Endothelial cell of hepatic sinusoid (primary cell): ENCODE measurements around the gene GRIA4.
"Not testable (repeated sequence)": the region's sequence is repeated elsewhere in the genome, so short reads cannot be mapped to it uniquely, and the experiment has no call there.

Experiments used
- in situ Hi-C: cut with HindIII; loops from 2 replicates; pipeline ENCODE4 v1.10.0; 2017; ENCODE audit warnings: low sequenced_read_pairs

Gene GRIA4

DNA sequence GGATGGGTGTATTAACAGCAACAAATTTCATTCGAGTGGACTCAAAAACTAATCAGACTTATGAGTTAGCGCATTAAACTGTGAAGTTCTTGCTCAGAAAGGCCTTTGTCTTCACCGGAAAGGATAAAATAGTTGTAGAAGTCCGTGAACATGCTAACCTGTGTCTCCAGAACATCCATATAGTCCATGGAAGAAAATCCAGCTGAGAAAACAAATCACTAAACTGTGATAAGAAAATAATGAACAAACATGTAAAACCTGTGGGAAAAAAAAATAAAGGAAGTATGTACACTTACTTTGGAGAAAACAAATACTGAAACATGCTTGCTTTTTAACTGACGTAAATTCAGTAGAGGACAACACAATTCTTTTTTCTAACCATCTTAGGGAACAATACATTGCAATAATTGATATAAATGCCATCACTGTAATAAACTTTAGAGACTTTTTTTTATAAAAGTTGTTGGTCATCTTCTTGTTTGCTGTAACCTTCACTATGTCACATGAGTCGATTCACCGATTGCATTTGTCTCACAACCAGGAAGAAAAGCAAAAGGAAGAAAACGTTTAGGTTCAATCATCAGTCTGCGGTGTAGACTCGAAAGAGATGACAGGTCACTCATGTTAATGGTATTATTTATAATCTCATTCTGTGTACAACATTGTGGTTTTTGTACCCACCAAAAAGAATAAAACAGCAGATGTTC lies 370.3 kb downstream of the GRIA4 start:
- in situ Hi-C loops, result loop anchor here (5.0 kb wide), 1 partner anchor 83 kb away; no protein-coding TSS in a partner anchor

DNA sequence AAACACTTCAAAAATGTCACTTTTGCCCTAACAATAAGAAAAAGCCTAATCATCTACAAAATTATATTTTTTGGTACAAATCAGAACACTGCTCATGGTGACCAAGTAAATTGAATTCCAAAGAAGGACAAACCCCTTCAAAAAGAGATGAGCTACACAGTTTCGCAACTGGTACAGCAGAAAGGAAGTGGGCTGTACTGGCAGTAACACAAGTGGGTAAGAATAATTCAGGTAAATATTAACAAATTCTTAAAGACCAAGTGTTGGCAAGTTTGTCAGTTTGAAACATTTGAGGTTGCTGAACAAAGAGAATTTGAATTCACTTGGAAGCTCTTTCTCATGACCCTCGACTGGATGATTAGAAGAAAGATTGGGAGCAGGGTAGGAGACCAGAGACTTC lies 376.7 kb downstream of the GRIA4 start:
- in situ Hi-C loops, result no loop called here

DNA sequence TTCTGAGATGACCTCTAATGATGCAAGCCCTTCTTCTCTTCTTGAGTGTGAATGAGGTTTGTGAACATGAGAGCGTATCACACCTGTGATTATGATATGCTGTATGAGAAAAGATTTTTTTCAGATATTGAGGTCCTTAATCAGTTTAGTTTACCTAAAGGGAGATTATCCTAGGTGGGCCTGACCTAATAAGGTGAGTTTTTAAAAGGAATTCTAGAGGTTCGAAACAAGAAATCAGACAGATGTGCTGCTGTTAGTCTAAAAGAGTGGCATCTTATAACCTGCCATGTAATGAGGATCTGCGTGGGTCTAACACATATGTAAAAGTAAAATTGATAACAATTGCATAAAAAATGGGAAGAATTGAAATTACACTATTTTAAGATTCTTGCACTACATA lies 378.3 kb downstream of the GRIA4 start:
- in situ Hi-C loops, result no loop called here

DNA sequence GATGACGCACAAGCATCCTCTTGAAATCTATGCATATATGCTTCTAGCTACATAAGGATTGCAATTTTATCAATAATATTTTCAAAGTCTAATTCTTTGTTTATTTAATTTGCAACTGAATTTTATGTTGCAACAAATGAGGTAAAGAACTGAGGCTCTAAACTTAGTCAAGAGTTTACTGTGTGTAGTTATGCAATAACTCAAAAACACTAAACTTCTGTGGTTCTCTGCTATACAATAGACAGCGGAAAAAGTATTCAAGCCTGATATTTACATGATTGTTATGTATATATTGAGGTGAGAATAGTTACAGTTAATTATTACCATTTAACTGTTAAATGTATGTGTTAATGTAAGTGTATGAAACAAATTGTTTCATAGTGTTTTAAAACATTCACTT lies 379.3 kb downstream of the GRIA4 start:
- in situ Hi-C loops, result no loop called here

DNA sequence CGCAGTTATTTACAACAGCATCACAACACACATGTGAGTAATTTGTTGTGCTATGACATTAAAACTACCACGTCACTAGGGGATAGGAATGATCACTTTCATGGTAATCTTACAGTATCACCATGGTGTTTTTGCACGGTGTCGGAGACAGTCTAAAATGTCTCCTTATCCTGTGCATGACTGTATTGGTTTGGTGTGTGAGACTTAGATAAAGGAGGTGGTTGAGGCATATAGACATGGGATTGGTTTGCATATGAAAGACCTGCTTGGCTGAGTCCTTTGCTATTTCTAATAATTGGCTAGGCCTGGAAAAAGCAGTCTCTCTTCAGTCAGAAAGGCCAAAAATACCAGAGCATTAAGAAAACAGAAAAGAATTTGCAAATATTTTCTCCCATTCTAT lies 382.0 kb downstream of the GRIA4 start:
- in situ Hi-C loops, result no loop called here

DNA sequence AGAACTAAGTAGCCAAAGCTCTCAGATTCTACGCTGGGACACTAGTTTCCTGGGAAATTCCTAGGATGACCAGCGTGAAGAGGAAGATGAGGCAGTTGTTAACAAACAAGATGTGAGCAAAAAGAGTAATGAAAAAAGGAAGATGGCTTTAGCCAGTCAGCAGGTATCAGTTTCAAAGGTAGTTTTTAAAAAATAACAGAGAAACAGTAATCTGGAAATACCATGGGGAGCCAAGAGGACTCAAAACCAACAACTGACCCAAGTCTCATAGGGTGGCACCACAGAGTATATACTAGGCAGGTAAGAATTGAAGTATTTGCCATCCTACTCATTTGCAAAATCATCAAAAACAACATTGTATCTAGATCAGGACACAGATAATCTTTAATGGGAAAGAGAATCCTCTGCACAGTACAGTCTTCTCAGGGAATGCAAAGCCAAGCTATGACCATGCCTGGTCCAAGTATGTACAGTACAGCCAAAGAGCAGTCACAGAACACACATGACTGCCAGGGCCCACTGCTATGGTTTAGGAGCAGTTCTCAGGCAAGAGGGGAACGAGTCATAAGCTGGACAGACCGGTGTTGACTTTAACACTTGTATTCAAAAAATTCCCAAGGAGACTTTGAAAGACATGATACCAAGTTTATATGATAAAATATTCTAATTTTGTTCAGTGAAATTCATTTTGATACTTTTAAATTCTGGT lies 391.6 kb downstream of the GRIA4 start:
- in situ Hi-C loops, result no loop called here

DNA sequence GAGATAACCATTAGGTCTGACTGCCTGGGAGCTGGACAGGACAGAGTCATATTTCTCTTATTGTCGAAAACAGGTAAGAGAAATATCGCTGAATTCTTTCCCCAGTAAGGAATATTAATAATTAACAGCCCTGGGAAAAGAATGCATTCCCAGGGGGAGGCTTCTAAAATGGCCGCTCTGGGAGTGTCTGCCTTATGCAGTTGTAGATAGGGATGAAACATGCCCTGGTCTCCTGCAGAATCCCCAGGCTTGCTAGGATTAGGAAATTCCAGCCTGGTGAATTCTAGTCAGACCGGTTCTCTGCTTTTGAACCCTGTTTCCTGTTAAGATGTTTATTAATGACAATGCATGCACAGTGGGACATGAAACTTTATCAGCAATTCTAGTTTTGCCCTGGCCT lies 393.2 kb downstream of the GRIA4 start:
- in situ Hi-C loops, result not testable (repeated sequence)

DNA sequence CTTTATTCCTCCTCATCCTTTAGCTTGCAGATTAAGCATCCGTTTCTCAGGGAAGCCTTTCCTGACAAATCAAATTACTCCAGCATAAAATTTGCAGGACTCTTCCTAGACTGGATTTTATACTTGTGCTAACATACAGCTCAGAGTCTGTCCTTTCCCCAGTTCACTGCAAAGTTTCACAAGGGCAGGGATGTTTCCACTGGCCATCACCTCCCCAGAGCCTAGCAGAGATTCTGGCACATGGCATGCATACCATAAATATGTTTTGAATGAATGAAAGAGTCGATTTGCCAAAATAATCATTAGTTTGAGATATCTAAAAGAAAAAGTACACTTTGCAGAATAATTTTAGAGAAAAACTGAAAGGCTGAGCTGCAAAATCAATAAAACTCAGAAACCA lies 401.6 kb downstream of the GRIA4 start:
- in situ Hi-C loops, result no loop called here

DNA sequence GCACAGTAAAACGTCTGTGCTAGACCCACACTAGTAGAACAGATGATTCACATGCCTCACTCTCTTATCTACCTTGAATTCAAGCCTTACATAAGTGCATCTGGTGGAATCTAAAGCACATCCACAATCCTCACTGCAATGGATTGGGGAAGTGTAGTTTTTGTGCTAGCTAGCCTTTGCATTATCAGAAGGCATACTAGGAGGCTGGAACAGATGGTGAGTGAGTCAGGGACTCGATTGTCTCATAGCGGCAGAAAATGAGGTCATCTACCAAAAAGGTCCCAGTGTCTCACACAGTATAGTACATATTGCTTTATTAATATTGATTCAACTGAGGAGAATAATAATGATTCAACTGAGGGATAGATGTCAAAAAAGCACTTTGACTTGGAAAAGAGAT lies 402.9 kb downstream of the GRIA4 start:
- in situ Hi-C loops, result no loop called here

DNA sequence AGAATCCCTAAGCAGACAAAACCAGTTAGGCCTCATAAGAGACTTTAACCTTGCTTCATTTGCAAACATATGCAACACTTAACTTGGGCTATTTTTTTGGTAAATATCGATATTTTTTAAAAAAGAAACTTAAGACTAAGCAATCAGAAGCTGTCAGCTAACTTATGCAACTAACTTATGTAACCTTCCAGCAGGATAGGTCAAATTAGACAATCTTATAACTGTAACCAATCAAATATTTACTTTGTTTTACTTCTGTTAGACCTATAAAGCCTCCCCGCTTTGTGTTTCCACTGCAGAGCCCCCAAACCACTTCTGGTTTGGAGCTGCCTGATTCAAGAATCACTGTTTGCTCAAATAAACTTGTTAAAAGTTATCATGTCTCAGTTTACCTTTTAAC lies 404.2 kb downstream of the GRIA4 start:
- in situ Hi-C loops, result no loop called here

DNA sequence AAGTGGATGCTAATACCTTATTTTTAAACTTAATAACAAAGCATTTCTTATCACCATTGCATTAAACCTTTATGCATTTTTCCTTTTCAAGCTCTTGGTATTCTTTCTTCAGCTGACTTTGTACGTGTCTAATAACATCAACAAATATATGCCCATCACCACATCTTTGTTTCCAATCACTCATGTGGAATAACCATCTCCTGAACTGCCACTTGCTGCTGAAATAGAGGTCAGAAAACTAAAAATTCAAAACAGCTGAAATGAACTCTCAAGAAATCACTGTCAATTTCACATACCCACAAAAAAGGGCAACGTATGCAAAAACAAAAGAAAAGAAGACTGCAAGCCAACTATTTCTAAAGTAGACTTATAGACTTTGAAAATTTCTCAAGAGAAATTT lies 404.7 kb downstream of the GRIA4 start:
- in situ Hi-C loops, result no loop called here

DNA sequence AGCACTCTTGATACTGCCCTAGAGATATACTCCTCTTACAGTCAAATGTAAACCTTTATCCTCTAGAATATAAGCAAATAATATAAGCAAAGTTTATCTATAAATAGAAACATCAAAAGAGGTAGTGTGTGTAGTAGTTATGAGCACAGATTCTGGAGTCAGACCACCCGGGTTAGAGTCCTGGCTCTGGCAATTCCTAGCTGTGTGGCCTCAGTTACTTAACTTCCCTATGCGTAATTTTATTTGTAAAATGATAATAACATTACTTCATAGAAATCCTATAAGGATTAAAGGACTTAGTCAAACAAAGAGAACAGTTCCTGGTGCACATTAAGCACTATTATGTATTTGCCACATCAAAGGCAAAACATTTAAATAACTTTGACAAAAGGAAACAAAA lies 405.2 kb downstream of the GRIA4 start:
- in situ Hi-C loops, result no loop called here

DNA sequence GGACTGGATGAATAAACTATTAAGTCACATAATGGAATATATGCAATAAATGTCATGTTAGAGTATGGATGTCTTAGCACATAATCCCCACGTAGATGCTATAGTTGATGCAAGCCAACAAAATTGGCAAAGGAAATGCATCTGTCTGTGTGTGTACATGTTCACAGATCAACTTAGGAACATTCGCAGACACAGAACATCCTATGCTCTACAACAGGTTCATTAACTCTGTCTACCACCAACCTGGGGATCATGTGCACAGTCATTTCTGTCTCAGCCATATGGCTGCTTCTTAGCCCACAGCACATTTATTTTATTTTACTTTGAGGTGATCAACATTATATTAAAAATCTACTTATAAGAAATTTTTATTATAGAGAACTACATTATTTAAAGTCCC lies 407.2 kb downstream of the GRIA4 start:
- in situ Hi-C loops, result no loop called here

DNA sequence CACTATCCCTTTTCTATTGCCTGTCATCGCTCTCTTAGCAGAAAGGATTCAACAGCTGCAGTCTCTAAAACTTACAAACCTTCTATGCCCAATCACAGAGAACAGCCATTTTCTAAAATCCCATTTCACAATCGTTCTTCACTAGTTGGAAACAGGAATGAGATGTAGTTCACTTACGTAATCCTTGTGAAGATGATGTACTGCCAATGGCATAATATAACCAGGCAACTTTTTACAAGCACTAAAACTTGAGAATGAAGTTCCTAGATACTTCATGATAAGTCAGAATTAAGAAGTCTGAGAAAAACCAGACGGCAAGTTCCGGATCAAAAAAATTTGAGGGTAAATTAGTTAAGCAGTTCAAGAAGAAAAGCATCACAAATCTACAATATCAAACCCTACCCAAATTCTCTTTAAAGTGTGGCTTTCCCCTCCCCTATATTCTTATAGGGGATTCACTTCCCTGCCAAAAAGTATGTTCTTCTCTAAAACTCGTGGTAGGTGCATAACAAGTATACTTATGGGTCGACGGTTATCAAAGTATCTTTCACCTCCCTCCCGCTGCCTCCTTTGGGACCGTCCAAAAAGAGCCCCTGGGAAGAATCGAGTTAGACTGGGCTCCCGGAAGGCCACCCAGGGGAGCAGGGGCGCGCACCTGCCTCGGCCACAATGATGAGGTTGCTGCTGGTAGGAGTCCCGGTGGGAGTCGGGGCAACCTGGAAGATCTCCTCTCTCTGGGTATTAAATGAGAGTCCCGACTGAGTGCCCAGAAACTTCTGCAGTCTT lies 411.5 kb downstream of the GRIA4 start:
- in situ Hi-C loops, result no loop called here

DNA sequence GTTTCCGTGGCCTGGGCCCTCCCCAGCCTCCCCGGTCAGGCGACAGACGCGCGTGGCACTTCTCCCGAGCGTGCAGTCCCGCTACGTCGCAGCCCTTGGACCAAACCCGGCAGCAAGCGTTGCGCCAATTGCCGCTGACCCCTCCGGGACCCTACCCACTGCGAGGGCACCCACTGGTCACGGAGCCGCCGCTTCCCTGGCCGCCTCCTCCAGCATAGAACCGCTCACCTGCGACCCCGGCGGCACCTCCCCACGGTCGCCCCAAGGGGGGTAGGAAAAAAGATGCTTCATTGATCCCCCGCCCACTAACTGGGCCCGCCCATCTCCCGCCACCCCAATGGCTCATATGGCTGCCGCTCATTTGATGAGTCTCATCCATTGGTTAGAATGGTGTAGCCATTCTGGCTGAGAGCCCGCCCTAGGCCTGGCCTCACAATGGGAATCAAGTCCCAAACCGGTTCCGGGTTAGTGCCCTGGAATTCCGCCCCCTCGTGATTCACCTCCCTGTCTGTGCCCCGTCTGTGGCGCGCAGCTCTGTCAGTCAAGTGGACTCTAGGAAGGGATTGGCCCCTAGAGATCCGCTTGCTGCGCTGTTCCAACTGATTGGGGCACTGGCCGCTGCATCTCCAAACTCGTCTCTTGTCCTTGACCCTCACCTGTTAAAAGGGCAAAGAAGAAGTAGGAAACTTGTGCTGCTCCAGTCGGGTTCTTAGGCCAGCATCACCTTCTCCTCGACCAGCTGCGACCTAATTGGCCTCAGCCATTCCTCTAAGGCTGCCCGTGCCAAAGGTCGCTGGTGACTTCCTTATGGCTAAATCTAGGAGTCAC lies 412.3 kb downstream of the GRIA4 start, which contains the start of gene MSANTD4:
TSS of gene MSANTD4 (minus strand) at position 274 of the 828 bp plus-strand sequence. CDS start 11,323 bp downstream, outside the sequence.
- in situ Hi-C loops, result no loop called here

DNA sequence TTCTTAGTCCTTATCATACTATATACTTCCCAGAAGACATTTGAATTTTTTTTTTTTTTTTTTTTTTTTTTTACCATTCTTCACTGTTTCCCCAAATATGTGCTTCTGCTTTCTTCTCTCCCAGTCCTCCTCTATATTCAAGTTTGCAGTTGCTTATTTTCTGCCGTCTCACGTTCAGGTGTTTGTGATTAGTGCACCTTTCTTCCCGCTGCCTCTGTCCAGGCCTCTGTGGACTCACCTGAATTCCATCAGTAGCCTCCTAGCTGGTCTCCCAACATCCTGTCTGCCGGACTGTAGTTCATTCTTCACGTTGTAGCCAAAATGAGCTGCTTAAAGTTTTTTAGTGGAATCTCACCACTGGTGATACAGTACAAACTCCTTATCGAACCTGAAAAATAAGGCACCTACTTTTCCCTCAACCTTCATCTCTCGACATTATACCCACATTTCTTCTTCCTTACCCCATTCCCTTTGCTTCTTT lies 413.0 kb downstream of the GRIA4 start:
- in situ Hi-C loops, result no loop called here

DNA sequence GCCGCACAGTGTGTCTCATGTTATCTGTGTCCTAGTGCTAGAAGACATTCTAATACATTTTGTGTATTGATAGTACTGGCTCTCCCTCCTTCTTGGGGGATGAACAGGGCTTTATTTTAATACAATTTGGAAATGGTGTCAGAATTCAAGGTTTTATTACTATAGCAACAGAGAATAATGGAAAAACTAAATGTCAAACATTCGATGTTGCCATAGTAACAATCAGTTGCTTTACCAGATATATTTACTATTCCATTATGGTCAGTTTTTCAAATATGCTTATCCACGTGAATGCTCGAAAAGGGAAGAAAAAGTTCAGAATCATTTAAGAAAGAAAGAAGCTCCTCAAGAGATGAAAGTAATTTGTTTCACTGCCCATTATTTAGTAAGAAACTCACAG lies 420.7 kb downstream of the GRIA4 start:
- in situ Hi-C loops, result no loop called here

DNA sequence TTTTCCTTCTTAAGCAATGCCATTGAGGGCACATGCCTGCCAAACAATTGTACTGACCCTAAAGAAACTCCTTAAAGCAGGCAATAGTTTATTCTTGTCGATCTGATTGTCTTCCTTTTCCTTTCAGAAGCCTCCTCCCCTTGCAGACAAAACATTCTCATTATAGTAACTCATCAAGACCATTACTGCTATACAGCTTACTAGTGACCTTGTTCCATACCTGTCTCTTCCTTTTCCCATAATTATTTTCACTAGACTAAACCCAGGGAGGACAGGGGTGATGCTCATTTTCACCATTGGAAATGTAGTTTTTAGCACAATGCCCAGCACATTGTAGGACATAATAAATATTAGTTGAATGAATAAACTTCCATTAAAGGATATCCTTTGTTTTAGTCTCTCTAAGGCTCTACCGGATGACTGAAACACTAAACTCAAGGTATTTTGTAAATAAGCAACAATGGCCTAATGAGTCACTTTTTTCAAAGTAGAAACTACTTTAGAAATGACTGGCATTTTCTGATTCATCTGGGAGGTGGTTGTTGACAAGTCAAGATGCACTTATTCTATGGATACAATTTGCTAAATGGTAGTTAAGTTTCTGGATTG lies 421.4 kb downstream of the GRIA4 start:
- in situ Hi-C loops, result no loop called here
